WERI-Rb-1 (cell line): Measurements from ENCODE around the gene OR7A5.
"Not testable (repeated sequence)": the region's sequence is repeated elsewhere in the genome, so short reads cannot be mapped to it uniquely, and the experiment has no call there.

Source experiments
- DNase-seq: peaks from one replicate; pipeline ENCODE4 v3.0.0-alpha.2; 2020
- H3K27ac ChIP-seq: fragments of 250-450 bp; sonication (Bioruptor Pico); 2 replicates; pipeline ENCODE4 v1.5.1; 2020; ENCODE audit warnings: mild to moderate bottlenecking, moderate library complexity
- H3K27me3 ChIP-seq: fragments of 250-450 bp; sonication (Bioruptor Pico); 2 replicates; pipeline ENCODE4 v1.5.1; 2021; ENCODE audit warnings: mild to moderate bottlenecking, low read depth, moderate library complexity; ENCODE audit not compliant: insufficient read depth, severe bottlenecking
- H3K36me3 ChIP-seq: fragments of 250-450 bp; sonication (Bioruptor Pico); 2 replicates; pipeline ENCODE4 v1.5.1; 2020; ENCODE audit warnings: mild to moderate bottlenecking, moderate library complexity
- H3K4me3 ChIP-seq: 2 replicates; pipeline ENCODE4 v1.5.1; 2011; ENCODE audit warnings: low read depth, mild to moderate bottlenecking, control low read depth, low read length
- H3K9me3 ChIP-seq: fragments of 250-450 bp; sonication (Bioruptor Pico); 2 replicates; pipeline ENCODE4 v1.5.1; 2021; ENCODE audit warnings: mild to moderate bottlenecking, moderate library complexity; ENCODE audit not compliant: severe bottlenecking
- TF ChIP-seq, protein P1 (sequence below): IDR thresholded peaks from 2 replicates; pipeline ENCODE4 v1.5.1; 2011; ENCODE audit warnings: low read depth, mild to moderate bottlenecking, control low read depth, inconsistent platforms, low read length

The OR7A5 gene

DNA sequence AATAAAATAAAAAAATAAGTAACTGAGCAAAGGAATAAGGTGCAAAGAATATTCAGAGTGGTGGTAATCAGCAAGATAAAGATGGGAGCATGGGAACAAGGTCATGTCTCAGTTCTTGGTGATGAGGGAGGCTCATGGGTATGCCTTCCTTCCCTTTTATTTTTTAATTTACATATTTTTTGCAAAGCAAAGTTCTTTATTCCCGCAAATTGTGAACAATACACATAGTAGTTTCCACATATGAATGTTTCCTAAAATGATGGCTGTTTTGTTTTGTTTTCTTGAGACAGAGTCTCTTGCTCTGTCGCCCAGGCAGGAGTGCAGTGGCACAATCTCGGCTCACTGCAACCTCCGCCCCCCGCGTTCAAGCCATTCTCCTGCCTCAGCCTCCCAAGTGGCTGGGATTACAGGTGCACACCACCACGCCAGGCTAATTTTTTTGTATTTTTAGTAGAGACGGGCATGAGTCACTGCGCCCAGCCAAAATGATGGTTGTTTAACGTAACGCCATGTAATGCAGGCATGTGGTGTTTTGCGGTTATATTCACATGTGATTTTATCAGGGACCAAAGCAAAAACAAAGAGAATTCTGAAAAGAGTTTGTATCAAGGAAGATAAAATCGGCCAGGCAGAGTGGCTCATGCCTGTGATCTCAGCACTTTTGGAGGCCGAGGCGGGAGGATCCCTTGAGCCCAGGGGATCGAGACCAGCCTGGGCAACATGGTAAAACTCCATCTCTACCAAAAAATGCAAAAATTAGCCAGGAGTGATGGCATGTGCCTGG is 52.2 kb downstream of the OR7A5 start:
- Histone ChIP-seq H3K27ac (no peak overlapping the region), H3K9me3 (peaks cover 2% of the 10 kb centered on the region), H3K36me3 (no peaks in the 10 kb centered on the region), H3K4me3 (no peak overlapping the region), H3K27me3 (peaks cover 56% of the 10 kb centered on the region)
- TF ChIP-seq, protein P1, sequence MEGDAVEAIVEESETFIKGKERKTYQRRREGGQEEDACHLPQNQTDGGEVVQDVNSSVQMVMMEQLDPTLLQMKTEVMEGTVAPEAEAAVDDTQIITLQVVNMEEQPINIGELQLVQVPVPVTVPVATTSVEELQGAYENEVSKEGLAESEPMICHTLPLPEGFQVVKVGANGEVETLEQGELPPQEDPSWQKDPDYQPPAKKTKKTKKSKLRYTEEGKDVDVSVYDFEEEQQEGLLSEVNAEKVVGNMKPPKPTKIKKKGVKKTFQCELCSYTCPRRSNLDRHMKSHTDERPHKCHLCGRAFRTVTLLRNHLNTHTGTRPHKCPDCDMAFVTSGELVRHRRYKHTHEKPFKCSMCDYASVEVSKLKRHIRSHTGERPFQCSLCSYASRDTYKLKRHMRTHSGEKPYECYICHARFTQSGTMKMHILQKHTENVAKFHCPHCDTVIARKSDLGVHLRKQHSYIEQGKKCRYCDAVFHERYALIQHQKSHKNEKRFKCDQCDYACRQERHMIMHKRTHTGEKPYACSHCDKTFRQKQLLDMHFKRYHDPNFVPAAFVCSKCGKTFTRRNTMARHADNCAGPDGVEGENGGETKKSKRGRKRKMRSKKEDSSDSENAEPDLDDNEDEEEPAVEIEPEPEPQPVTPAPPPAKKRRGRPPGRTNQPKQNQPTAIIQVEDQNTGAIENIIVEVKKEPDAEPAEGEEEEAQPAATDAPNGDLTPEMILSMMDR: no peak
- no peak for DNase-seq

DNA sequence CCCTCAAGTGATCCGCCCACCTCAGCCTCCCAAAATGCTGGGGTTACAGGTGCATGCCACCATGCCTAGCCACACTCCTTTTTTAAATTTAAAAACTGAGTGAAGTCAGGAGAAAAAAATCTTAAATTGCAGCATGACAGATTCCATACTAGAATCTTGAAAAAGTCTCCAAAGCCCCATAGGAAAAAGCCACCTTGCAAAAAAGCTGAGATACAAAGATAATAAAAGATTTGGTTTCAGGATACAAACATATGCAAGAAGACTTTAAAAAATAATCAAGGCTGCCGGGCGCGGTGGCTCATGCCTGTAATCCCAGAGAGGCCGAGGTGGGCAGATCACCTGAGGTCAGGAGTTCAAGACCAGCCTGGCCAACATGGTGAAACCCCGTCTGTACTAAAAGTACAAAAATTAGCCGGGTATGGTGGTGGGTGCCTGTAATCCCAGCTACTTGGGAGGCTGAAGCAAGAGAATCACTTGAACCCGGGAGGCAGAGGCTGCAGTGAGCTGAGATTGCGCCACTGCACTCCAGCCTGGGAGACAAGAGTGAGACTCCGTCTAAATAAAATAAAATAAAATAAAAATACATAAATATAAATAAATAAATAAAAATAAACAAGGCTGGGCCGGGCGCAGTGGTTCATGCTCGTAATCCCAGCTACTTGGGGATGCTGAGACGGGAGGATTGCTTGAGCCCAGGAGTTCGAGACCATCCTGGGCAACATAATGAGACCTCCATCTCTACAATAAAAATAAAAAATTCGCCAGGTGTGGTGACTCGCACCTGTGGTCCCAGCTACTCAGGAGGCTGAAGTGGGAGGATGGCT is 53.1 kb downstream of the OR7A5 start:
- H3K9me3 ChIP-seq, H3K36me3 ChIP-seq, DNase-seq, H3K4me3 ChIP-seq, H3K27ac ChIP-seq: not testable (repeated sequence)
- H3K27me3 ChIP-seq: peaks cover 51% of the 10 kb centered on the region

GRCh38 chr19:14780622-14781225 is 54.3 kb downstream of the OR7A5 start:
- H3K27ac ChIP-seq, H3K36me3 ChIP-seq, DNase-seq, H3K4me3 ChIP-seq, H3K9me3 ChIP-seq: not testable (repeated sequence)
- peaks cover 52% of the 10 kb centered on the region for H3K27me3 ChIP-seq

- peaks cover 2% of the 10 kb centered on the region for H3K9me3 ChIP-seq
- no peak overlapping the region for H3K4me3 ChIP-seq
- no peak for DNase-seq
- H3K27ac ChIP-seq: no peak overlapping the region
- TF ChIP-seq, protein P1: no peak
- H3K27me3 ChIP-seq: peaks cover 59% of the 10 kb centered on the region
- no peaks in the 10 kb centered on the region for H3K36me3 ChIP-seq
These were observed 55.8 kb downstream of the OR7A5 start for GRCh38 chr19:14779151-14779550.

- not testable (repeated sequence) for H3K36me3 ChIP-seq, H3K4me3 ChIP-seq, DNase-seq, H3K27ac ChIP-seq, H3K9me3 ChIP-seq
- H3K27me3 ChIP-seq: peaks cover 62% of the 10 kb centered on the region
These were observed 56.7 kb downstream of the OR7A5 start, which contains the start of gene ADGRE2 for GRCh38 chr19:14778110-14778845. TSS of gene ADGRE2 (minus strand) at chr19:14778560. CDS start at chr19:14776756, 1,804 bp downstream.

DNA sequence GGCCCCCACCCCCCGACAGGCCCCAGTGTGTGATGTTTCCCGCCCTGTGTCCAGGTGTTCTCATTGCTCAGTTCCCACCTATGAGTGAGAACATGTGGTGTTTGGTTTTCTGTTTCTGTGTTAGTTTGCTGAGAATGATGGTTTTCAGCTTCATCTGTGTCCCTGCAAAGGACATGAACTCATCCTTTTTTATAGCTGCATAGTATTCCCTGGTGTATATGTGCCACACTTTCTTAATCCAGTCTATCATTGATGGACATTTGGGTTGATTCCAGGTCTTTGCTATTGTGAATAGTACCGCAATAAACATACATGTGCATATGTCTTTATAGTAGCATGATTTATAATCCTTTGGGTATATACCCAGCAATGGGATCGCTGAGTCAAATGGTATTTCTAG is 57.3 kb downstream of the OR7A5 start:
- H3K27me3 ChIP-seq: peaks cover 57% of the 10 kb centered on the region
- H3K36me3 ChIP-seq, H3K27ac ChIP-seq, DNase-seq, H3K9me3 ChIP-seq, H3K4me3 ChIP-seq: not testable (repeated sequence)
